HG02759 (cell line): ENCODE results near the gene CORO7.

Experiments used
- ATAC-seq: cut with Tn5 transposase; IDR thresholded peaks from one replicate; pipeline ENCODE4 v1.9.1; 2021; ENCODE audit warnings: mild to moderate bottlenecking, moderate library complexity; ENCODE audit not compliant: unreplicated experiment

CORO7 gene

DNA sequence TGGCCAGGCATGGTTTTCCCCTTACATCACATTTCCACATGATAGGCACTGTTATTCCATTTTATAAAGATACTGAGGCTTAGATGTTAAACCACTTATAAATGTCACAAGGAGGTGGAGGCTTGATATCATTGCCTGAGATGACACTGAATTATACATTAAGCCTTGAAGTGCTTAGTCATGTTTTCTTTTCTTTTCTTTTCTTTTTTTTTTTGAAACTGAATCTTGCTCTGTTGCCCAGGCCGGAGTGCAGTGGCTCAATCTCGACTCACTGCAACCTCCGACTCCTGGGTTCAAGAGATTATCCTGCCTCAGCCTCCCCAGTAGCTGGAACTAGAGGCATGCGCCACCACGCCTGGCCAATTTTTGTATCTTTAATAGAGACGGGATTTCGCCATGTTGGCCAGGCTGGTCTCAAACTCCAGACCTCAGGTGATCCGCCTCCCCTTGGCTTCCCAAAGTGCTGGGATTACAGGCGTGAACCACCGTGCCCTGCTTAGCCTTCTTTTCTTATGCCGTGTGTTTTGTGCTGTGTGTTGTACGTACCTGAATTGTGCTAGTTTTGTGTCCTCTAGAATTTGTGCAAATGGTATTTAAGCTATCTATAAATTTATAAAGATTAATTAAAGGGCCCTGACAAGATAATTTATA is 10.5 kb upstream of the CORO7 start:
- no peak for ATAC-seq

GRCh38 chr16:4426021-4426684 is 9.8 kb upstream of the CORO7 start:
- peak; percentile 33 for ATAC-seq

- ATAC-seq, result peak; percentile 90
Observed at GRCh38 chr16:4425378-4426020, 9.1 kb upstream of the CORO7 start, which contains the start of gene DNAJA3. Gene DNAJA3 (plus strand): TSS chr16:4425868. CDS start chr16:4425882, 14 bp downstream.

- ATAC-seq, result no peak
Observed at GRCh38 chr16:4420505-4421105, 4.2 kb upstream of the CORO7 start.

GRCh38 chr16:4419402-4419959 is 3.1 kb upstream of the CORO7 start:
- no peak for ATAC-seq

- peak; percentile 16 for ATAC-seq
Observed at GRCh38 chr16:4415538-4416199, 727 bp downstream of the CORO7 start.

DNA sequence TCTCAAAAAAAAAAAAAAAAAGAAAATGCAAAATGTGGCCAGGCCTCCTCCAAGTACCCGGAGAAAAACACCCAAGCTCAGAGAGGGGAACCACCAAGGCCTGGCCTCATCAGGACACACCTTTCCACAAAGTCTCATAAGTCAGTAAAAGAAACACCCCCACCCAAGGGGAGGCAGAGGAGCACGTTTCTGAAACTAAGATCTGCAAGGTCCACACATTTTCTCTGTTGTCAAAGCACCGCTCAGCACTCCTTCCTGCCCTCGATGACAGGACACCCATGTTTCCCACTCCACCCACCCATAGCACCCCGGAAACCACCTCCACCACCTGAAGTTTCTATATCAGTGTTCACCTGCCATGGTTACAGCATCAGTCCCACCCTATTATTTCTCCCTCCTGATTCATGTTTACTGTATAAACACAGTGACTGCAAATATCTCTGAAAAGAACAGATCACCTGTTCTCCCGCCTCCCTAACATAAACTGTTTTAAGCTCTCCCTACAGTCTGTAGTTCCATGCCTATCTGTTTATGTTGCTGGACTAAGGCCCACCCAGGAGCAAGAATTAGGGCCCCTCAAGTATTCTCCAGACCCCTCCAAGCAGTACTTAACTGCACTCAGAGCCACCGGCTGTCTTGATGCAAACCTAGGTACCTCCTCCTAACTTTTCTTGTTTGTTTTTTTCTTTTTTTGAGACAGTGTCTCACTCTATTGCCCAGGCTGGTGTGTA is 2.0 kb downstream of the CORO7 start:
- peak; percentile 64 for ATAC-seq

GRCh38 chr16:4412854-4413253 is 3.5 kb downstream of the CORO7 start:
- no peak for ATAC-seq

DNA sequence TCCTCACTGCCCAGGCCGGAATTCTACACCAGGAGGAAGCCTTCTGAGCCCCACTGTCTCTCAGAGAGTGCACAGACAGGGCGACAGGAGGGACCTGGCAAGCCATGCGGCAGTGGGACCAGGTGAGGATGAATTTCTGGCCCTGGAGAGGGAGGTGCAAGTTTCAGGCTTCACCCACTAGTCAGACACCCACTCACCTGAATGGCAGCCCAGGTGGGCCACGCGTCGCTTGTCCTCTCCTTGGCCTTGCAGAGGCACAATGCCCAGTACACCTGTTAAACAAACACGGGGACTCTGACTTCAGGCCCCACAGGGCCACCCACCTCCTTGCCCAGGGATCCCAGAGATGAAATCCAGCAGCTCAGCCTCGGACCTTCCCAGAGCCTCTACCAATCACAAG is 4.2 kb downstream of the CORO7 start:
- no peak for ATAC-seq

- ATAC-seq, result no peak
Observed at GRCh38 chr16:4411684-4412083, 4.7 kb downstream of the CORO7 start.

- ATAC-seq, result no peak
Observed at GRCh38 chr16:4410335-4411075, 5.9 kb downstream of the CORO7 start.

DNA sequence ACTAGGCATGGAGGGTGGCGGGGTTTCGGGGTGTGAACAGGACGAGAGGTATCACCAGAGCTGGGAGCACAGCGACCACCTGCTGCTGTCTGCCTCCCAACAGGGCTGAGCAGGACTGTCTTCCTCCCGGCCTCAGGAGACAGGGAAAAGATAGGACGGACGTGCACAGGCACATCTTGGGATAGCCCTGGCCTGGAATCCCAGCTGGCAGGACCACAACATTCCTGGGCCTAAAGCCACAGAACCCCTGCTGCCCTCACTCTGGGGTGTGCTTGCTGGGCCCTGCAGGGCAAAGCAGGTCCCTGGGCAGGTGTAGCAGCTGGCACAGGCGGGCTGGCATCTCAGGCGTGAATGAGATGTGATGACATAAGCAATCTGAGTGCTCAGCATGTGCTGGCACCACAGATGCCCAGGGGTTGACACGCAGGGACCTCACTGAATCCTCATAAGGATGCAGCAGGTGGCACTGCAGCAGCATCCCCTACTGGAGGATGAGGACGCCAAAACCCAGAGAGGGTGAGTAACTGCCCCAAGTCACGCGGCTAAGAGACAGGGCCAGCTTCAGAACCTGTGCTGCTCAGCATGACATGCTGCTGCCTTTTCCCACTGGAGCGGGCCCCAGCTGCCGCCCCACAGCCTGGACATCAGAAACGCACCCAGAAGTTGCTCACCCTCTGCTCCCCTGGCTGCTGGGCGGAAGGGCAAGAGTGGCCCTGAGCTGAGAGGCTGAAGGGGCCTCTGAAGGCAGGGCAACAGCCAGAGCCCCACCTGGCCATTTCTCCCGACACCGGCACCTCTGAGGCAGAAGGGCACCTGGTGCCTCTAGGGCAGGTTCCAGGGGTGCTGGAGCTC is 7.1 kb downstream of the CORO7 start:
- no peak for ATAC-seq

DNA sequence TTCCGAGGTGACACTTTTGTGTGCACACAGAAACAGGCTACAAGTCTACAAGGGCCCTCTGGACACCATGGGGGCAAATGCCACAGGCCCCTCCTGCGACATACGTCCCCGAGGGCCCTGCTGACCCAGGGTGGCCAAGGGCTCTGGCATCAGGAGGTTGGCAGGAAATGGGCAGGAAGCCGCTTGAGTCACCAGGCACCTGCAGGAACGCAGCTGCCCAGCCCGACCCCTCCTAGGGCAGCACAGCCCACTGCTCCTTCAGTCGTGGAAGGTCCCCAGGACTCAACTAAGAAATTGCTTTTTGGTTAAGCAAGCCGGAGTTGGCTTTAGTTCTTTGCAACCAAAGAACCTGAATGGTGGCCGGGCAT is 8.1 kb downstream of the CORO7 start:
- no peak for ATAC-seq

GRCh38 chr16:4407543-4408322 is 8.7 kb downstream of the CORO7 start:
- no peak for ATAC-seq

DNA sequence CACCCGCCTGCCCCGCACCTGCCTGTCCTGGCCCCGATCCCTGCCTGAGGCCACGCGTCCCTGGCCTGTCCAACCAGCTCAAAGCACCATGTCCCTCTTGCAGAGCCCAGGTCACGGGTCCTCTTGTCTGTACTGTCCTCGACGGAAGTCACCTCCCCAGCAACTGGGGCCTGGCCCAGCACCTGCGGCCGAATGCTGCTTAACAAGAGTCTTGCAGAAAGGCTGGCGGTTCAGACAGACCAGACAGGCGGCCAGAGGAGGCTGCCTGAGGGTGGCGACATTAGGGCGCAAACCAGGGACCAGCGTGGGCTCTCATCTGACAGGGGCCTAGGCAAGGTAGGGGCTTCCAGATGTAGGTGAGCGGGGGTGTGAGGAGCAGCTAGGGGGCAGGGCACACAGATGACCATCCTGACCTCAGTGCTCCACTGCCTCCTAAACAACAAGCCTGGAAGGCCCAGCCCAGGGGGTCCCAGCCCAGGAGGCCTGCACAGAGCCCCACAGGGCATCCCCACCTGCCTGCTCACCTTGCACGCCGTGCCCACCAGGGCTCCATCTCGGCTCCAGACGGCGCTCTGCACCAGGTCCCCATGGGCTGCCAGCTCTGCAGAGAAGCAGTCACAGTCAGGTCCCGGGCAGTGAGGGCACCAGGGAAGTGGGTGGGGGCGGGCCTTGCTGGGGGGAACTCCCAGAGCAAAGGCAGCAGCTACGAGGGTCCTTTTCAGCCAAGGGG is 11.3 kb downstream of the CORO7 start:
- ATAC-seq, result no peak

DNA sequence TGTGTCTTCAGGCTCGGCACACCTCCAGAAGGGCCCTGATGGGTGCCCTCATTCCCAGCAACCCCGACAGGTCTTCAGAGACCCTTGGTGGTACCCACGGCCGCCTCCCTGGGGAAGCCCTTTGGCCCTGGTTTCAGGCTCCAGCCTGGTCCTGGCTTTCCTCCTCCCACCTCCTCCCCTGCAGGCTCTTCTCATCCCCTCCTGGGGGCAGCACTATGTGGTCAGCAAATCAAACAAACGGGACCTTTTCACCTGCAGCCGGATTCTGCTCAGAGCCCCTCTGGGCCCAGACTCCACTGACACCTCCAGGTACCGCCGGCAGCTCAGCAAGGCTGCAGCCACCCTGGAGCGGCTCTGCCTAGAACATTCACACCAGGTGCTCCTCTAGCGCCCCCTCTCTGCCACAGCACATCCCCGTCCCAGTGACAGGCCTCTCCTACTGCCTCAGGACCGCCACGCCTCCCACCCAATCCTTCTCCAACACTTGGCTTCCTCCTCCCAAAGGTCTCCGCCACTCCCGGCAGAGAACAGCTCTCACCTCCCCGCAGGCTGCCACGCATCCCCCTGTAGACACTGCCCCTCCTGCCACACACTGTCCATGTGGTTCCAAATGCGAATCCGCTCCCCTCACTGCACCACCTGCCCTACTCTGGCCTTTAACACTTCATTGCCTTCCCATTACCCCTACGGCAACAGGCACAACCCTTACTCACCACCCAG is 12.0 kb downstream of the CORO7 start:
- no peak for ATAC-seq
